HuH-7 (cell line): ENCODE data around the gene BOLA1.
A peak's percentile ranks its signal among the peaks of the same experiment; 100 is the strongest.
"Not testable (repeated sequence)": the region's sequence is repeated elsewhere in the genome, so short reads cannot be mapped to it uniquely, and the experiment has no call there.

Source experiments
- DNase-seq: peaks from one replicate; pipeline ENCODE4 v3.0.0; 2011; ENCODE audit warnings: low spot score

Gene BOLA1, protein sequence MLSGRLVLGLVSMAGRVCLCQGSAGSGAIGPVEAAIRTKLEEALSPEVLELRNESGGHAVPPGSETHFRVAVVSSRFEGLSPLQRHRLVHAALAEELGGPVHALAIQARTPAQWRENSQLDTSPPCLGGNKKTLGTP

DNA sequence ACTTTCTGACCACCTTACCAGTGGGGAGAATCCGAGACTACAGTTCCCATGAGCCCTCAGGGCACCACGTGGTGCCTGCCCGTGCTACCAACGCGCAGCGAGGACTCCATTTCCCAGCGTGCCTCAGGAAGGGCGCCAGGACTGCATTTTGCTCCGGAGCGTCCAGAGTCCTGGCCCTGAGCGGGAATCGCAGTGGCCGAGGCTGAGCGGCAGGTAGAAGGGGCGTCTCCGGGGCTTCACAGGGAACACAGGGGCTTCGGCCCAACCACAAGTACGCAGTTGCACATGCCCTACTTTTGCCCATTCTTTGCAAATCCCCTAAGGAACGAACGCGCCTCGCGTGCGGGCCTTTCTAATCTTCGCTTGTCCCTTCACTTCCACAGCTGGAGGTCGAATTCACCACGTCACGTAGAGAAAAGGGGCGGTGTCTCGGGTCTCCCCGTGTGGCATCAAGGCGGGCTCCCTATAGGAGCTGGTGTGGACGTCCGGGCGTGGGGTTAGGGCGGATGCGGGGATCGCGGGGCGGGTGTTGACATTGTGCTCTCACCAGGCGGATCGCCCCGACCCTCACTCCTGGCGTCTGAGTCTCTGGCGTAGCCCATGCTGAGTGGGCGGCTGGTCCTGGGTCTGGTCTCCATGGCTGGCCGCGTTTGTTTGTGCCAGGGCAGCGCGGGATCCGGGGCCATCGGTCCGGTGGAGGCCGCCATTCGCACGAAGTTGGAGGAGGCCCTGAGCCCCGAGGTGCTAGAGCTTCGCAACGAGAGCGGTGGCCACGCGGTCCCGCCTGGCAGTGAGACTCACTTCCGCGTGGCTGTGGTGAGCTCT lies at the start of gene BOLA1:
TSS of gene BOLA1 (plus strand) at position 109 of the 825 bp plus-strand sequence. CDS start at position 601, 492 bp downstream.
- peak; percentile 89 for DNase-seq

GRCh38 chr1:149849947-149850360 lies 49.4 kb upstream of the BOLA1 start:
- no peak for DNase-seq

- not testable (repeated sequence) for DNase-seq
Measured at GRCh38 chr1:149850732-149851345, 48.5 kb upstream of the BOLA1 start.

- DNase-seq: not testable (repeated sequence)
Measured at GRCh38 chr1:149851585-149852213, 47.7 kb upstream of the BOLA1 start.

GRCh38 chr1:149852263-149852662 lies 47.1 kb upstream of the BOLA1 start:
- DNase-seq: not testable (repeated sequence)

DNA sequence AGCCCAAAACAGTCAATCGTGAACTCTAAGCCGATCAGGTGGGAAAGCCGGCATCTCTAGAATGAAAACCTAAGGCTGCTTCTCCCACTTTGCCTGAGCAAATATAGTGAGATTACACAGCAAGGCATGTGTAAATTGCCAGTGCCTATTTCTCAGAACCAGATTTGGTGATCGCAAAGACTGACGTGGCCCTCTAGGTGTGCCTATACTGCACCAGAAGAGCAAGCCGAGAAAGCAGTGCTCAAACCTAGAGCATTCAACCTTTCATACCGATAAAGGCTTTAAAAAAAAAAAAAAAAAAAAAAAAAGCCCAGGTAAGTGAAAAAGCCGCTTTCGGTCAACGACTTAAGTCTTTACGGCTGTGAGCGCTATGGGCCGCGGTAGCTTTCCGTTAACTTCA lies 39.1 kb upstream of the BOLA1 start:
- DNase-seq: not testable (repeated sequence)

DNA sequence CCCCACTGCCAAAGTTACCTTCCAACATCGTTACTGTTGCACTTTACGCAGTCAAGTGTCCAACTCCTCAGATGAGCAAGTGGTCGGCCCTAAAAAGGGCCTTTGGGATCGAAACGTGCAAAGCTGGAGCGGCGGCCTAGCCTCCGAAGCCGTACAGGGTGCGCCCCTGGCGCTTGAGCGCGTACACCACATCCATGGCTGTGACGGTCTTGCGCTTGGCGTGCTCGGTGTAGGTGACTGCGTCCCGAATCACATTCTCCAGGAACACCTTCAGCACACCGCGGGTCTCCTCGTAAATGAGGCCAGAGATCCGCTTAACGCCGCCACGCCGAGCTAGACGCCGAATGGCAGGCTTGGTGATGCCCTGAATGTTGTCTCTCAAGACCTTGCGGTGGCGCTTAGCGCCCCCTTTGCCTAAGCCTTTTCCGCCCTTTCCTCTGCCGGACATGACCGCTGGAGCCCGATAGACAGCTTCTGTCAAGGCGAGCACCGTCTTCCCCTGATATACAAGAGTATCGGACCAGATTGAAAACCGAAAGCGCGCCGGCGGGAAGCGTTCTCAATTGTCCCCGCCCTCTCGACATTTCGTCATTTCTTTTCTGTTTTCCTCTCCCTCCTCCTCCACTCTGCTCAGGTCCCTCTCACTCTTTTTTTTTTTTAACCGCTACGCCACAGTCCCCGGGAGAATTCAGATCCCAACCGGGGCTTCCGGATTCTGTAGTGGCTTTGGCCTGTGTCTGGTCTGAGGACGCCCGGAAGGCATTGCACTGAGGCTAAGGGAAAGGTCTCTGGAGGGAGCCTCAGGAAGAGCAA lies 38.5 kb upstream of the BOLA1 start:
- DNase-seq: not testable (repeated sequence)

DNA sequence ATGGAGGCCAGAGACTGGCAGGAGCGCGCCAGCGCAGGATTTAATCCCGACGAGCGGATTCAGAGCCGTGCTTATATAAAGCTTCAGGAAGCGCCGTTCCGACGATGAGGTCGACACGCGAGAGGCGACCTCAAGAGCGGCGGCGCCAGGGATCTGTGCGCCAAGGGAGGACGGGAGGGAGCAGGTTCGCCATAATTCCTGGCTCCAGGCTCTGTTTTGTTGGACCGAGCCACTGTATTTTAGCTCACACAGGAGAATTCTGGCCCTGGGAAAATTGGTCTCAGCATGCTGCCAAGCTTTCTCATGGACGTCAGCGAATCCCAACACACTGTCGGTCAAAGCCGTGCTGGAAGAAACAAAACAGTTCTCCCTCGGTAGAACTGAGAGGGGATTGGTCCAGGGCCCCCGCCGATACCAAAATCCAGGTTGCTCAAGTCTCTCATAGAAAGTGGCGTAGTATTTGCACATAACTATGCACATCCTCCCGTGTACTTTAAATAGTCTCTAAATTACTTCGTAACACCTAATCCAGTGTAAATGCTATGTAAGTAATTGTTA lies 37.8 kb upstream of the BOLA1 start:
- not testable (repeated sequence) for DNase-seq

DNA sequence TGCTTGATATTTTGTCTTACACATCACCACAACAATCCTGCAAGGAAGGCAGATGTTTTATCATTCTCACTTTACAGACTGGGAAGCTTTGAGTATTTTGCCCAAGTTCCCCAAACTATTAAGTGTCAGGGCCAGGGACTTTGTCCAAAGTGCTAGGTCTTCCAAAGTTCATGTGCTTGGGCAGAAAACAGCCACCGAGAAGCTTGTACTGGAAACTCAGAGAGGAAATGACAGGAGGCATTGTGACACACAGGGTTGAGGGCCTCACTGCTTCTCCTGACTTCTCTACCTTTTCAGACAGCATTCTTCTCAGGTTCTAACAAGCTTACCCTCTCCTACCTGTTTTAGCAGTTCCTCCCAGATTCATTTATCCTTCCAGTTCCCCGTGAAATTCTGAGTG lies 32.5 kb upstream of the BOLA1 start:
- not testable (repeated sequence) for DNase-seq

DNA sequence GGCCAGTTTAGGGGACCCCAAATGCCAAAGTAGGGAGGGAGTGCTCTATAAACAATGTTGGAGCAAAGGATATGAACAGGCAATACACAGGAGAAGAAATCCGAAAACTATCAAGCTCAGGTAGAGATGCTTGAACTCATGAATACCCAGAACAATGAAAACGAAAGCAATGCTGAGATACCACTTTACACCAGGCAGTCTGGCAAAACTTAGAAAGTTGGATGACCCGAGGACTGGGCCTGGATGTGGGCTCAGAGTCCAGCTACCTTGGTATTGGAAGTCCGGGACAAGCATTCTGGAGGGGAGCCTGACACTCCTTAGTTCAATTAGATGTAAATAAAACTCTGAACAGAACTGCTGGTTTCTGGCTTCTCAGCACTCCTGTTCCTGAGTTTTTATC lies 26.3 kb upstream of the BOLA1 start:
- DNase-seq: not testable (repeated sequence)

DNA sequence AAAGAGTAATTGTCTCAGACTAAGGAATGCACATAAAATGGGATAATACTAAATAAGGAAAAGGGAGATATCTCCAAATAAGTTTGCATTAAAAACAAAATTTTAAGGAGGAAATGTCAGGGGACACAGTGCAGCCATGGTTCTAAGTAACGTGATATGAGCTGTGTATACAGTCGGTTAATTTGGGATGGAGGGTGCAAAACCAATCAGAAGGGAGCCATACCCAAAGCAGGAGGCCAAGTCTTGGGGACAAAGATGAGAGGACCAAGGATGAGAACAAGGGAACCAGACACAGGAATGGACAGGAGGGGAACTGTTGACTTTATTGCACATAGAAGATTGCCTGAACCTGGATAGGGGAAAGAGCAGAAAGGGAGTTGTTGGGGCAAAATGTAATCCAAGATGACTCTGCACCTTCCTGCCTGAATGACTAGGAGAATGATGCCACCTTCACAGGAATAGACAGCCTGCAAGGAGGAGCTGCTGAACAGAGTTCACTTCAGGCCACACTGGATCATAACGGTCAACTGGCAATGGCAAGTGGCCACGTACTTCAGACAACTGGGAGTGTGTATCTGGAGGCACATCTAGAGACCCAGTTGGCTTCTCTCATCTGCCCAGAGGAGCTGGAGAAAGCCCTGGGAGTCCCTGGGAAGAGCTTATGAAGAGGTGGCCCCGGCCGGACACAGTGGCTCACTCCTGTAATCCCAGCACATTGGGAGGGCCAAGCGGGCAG lies 22.0 kb upstream of the BOLA1 start:
- no peak for DNase-seq

- DNase-seq: no peak
Measured at GRCh38 chr1:149879556-149879955, 19.8 kb upstream of the BOLA1 start.

DNA sequence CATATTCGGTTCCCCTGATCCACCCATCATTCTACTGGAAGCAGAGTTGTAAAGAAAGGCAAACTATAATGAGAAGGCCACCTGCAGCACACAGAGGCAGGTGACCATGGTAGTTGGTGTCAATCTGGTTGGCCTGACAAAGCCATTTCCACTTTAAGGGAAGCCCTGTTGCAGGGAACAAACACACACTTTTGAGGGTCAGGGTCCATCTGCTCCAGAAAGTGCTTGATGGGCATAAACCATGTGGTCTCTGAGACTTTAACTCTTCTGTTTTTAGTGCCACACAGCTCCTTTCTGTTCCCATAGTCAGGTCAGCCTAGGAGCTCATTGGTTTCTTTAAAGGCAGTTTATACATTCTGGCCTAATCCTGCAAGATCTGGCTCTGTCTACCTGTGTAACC lies 17.5 kb upstream of the BOLA1 start:
- no peak for DNase-seq

DNA sequence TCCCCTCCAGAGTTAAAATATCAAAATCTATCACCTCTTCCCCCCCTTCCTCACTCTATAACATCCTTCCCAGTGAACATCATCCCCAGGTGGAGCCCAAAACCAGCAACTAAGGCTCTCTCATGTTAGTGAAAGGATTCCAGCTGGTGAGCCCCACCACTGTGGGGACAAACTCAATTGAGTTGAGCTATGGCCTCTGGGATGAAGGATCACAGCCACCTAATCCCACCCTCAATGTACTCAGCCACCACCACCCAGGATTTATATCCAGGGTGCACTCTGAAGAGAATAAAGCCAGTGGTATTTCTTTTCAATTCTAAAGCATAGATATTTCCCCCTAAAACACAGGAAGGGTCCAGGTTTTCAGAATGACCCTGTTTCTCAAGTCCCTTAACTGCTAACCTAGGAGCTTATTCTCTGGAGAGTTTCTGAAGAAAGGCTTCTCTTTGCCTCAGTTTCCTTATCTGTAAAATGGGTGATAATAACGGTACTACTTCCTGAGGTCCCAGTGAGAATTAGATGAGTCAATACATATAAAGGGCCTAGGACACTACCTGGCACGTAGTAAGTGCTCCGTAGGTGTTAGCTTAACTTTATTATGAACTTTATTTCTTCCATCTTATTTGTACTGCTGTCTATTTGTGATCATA lies 15.6 kb upstream of the BOLA1 start:
- no peak for DNase-seq

GRCh38 chr1:149884433-149885338 lies 14.7 kb upstream of the BOLA1 start:
- DNase-seq: no peak

DNA sequence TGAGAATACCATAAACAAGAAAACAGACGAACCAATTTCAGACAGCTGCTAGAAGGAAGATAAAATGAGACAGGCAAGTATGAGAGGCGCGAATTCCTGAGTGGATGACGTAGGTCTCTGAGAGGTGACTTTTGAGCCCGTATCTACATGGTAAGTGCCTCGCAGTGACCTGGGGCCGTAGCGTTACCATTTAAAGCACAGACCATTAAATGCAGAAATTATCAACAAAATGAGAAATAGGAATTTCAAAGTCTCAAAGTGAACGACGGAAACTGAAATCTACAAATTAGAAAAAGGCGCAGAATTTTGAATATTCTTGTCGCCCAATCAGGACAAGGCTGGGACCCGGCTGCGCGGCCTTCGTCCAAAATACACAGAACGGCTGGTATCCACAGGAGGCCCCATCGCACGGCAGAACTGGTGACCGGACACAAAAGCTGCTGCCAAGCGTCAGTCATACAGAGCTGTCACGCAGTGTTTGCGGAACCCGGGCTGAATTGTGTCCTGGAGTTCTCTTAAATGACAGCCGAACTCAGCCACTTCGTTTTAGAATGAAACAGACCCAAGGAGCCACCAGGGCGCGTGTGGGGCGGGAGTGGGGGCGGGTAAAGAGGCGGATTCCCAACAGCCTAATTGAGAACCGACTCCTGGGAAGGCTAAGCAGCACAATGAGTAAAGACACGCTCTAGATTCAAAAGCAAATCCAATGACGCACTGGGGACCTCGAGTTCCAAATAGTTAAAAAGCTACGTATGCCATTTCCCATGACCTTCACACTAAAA lies 13.8 kb upstream of the BOLA1 start:
- DNase-seq: peak; percentile 28

- not testable (repeated sequence) for DNase-seq
Measured at GRCh38 chr1:149886121-149886395, 13.3 kb upstream of the BOLA1 start.

DNA sequence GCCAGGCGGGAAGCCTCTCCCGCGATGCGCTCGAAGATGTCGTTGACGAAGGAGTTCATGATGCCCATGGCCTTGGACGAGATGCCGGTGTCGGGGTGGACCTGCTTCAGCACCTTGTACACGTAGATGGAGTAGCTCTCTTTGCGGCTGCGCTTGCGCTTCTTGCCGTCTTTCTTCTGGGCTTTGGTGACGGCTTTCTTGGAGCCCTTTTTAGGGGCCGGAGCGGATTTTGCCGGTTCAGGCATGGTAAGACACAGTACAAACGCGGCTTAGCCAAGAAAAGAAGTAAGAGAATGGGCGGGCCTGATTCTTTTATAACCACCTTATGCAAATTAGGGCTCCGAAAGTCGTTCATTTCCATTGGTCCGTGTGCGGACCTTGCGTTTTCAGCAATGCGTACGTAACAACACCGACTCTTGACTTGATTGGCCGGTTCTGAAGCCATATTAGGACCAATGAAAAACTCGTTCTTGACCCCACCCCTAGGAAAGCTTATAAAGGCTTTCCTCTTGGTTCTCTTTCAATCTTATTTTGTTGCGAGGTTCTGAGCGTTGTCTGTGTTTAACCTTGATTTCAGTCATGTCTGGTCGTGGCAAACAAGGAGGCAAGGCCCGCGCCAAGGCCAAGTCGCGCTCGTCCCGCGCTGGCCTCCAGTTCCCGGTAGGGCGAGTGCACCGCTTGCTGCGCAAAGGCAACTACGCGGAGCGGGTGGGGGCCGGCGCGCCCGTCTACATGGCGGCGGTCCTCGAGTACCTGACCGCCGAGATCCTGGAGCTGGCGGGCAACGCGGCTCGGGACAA lies 12.8 kb upstream of the BOLA1 start:
- DNase-seq: peak; percentile 89
